ENCODE measurements around the gene NOTO.
"Not testable (repeated sequence)": the region's sequence is repeated elsewhere in the genome, so short reads cannot be mapped to it uniquely, and the experiment has no call there.

Gene NOTO

DNA sequence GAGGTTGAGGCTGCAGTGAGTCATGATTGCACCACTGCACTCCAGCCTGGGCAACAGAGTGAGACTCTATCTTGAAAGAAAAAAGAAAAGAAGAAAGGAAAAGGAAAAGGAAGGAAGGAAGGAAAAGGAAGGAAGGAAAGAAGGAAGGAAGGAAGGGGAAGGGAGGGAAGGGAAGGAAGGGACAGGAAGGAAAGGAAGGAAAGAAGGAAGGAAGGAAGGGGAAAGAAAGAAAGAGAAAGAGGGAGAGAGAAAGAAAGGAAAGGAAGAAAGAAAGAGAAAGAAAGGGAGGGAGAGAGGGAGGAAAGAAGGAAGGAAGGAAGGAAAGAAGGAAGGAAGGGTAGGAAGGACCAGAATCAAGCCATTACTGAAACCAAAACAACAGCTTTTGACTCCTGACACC, 34.0 kb upstream of the NOTO start:
- not testable (repeated sequence) for H3K4me3 ChIP-seq (ENCODE audit: low read depth, low read length); H3K9me3 ChIP-seq (ENCODE audit: control insufficient read depth, low read length); H2AFZ ChIP-seq; H3K4me2 ChIP-seq (ENCODE audit: low read length); H3K79me2 ChIP-seq; H3K27ac ChIP-seq; H3K36me3 ChIP-seq (ENCODE audit: control insufficient read depth, insufficient read depth, low read length); H3K4me1 ChIP-seq; H3K27me3 ChIP-seq (ENCODE audit: control insufficient read depth, insufficient read depth, low read length); H3K9ac ChIP-seq

DNA sequence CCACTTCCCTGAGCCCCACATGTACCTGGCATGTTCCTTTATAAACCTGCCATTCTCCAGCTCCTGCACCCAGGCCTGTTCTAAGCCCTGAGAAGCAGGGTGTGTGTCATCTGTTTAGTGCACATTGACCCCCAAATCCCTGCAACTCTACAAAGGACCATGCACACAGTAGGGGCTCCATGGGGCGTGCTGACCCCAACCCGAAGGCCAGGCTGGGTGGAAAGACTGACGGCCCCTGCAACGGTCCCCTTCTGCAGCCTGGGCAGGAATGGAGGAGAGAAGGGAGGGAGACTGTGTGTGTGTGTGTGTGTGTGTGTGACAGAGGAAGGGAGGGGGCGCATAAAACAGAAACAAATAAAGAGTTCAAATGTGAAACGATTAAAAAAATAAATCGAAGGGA, 32.0 kb upstream of the NOTO start:
- not testable (repeated sequence) for H3K9me3 ChIP-seq (ENCODE audit: control insufficient read depth, low read length); H3K79me2 ChIP-seq; H2AFZ ChIP-seq; H3K4me3 ChIP-seq (ENCODE audit: low read depth, low read length); H3K4me1 ChIP-seq; H3K36me3 ChIP-seq (ENCODE audit: control insufficient read depth, insufficient read depth, low read length); H3K27me3 ChIP-seq (ENCODE audit: control insufficient read depth, insufficient read depth, low read length); H3K9ac ChIP-seq; H3K4me2 ChIP-seq (ENCODE audit: low read length); H3K27ac ChIP-seq

DNA sequence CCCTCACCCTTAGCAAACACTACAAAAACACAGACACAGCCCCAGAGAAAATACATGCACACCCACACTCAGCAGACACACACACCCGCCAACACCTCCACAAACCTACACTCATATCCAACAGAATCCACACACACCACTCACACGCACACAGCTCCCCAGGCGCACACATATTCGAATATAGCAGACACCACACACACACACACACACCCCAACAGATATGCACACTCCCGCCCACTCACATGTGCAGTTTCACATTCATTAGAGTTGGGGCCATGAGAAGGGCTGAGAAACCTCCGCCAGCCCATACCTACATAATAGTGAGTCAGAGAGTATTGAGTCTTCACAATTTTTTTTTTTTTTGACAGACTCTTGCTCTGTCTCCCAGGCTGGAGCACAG, 29.4 kb upstream of the NOTO start:
- H3K27me3 ChIP-seq (ENCODE audit: control insufficient read depth, insufficient read depth, low read length): no peaks in the 10 kb centered on the region
- H3K9me3 ChIP-seq (ENCODE audit: control insufficient read depth, low read length): no peaks in the 10 kb centered on the region
- H3K36me3 ChIP-seq (ENCODE audit: control insufficient read depth, insufficient read depth, low read length): no peaks in the 10 kb centered on the region
- H3K4me2 ChIP-seq (ENCODE audit: low read length): no peak overlapping the region
- H2AFZ ChIP-seq: no peak overlapping the region
- TF ChIP-seq, protein P1, sequence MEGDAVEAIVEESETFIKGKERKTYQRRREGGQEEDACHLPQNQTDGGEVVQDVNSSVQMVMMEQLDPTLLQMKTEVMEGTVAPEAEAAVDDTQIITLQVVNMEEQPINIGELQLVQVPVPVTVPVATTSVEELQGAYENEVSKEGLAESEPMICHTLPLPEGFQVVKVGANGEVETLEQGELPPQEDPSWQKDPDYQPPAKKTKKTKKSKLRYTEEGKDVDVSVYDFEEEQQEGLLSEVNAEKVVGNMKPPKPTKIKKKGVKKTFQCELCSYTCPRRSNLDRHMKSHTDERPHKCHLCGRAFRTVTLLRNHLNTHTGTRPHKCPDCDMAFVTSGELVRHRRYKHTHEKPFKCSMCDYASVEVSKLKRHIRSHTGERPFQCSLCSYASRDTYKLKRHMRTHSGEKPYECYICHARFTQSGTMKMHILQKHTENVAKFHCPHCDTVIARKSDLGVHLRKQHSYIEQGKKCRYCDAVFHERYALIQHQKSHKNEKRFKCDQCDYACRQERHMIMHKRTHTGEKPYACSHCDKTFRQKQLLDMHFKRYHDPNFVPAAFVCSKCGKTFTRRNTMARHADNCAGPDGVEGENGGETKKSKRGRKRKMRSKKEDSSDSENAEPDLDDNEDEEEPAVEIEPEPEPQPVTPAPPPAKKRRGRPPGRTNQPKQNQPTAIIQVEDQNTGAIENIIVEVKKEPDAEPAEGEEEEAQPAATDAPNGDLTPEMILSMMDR (IDR thresholded peaks at IDR 0.05): no peak
- no peak overlapping the region for H3K4me3 ChIP-seq (ENCODE audit: low read depth, low read length)
- no peaks in the 10 kb centered on the region for H3K79me2 ChIP-seq
- H3K4me1 ChIP-seq: peaks cover 14% of the 10 kb centered on the region
- no peak overlapping the region for H3K27ac ChIP-seq
- no peak overlapping the region for H3K9ac ChIP-seq

DNA sequence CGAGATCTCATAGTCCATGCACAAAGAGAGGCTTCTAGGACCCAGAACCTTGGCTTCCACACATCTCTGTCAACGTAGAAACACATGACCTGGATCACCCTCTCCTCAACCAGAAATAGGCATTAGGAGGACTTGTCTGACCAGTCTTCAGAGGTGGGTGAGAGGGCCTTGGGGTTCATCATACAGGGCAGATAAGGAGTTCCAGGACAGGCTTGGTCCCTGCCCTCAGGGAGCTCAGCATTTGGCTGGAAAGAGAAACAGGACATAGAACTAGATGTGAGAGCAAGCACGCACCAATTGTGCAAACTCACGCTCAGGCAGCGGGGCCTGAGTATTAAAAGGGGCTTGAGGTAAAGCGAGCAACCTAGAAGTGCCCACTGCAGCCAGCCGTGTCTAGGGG, 28.6 kb upstream of the NOTO start:
- no peaks in the 10 kb centered on the region for H3K79me2 ChIP-seq
- H2AFZ ChIP-seq: no peak overlapping the region
- TF ChIP-seq, protein P1 (IDR thresholded peaks at IDR 0.05): no peak
- no peaks in the 10 kb centered on the region for H3K27me3 ChIP-seq (ENCODE audit: control insufficient read depth, insufficient read depth, low read length)
- no peaks in the 10 kb centered on the region for H3K9me3 ChIP-seq (ENCODE audit: control insufficient read depth, low read length)
- H3K4me3 ChIP-seq (ENCODE audit: low read depth, low read length): no peak overlapping the region
- no peak overlapping the region for H3K9ac ChIP-seq
- H3K27ac ChIP-seq: no peak overlapping the region
- H3K4me1 ChIP-seq: peaks cover 15% of the 10 kb centered on the region
- no peaks in the 10 kb centered on the region for H3K36me3 ChIP-seq (ENCODE audit: control insufficient read depth, insufficient read depth, low read length)
- no peak overlapping the region for H3K4me2 ChIP-seq (ENCODE audit: low read length)

DNA sequence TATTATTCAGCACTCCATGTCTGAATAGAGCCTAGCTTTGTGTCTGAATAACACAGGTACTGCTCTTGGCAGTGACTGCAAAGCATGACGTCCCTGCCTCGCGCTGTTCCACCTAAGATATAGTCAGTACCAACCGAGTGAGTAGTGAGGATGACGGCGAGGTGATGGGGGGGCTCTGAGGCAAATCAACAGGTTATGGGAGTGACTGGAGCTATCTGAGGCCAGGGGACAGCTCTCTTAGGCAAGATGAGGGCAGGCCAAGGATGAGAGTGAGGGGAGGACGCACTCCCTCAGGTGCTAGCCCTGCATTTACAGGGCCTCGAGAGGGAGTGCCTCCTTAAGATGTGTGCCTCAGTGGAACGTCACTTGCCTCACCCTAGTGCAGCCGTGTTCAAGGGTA, 28.1 kb upstream of the NOTO start:
- no peaks in the 10 kb centered on the region for H3K79me2 ChIP-seq
- no peak overlapping the region for H3K4me2 ChIP-seq (ENCODE audit: low read length)
- H3K36me3 ChIP-seq (ENCODE audit: control insufficient read depth, insufficient read depth, low read length): no peaks in the 10 kb centered on the region
- no peak overlapping the region for H3K27ac ChIP-seq
- TF ChIP-seq, protein P1 (IDR thresholded peaks at IDR 0.05): no peak
- H3K9ac ChIP-seq: no peak overlapping the region
- H3K4me1 ChIP-seq: peaks cover 15% of the 10 kb centered on the region
- no peaks in the 10 kb centered on the region for H3K9me3 ChIP-seq (ENCODE audit: control insufficient read depth, low read length)
- H3K27me3 ChIP-seq (ENCODE audit: control insufficient read depth, insufficient read depth, low read length): no peaks in the 10 kb centered on the region
- H3K4me3 ChIP-seq (ENCODE audit: low read depth, low read length): no peak overlapping the region
- H2AFZ ChIP-seq: no peak overlapping the region

DNA sequence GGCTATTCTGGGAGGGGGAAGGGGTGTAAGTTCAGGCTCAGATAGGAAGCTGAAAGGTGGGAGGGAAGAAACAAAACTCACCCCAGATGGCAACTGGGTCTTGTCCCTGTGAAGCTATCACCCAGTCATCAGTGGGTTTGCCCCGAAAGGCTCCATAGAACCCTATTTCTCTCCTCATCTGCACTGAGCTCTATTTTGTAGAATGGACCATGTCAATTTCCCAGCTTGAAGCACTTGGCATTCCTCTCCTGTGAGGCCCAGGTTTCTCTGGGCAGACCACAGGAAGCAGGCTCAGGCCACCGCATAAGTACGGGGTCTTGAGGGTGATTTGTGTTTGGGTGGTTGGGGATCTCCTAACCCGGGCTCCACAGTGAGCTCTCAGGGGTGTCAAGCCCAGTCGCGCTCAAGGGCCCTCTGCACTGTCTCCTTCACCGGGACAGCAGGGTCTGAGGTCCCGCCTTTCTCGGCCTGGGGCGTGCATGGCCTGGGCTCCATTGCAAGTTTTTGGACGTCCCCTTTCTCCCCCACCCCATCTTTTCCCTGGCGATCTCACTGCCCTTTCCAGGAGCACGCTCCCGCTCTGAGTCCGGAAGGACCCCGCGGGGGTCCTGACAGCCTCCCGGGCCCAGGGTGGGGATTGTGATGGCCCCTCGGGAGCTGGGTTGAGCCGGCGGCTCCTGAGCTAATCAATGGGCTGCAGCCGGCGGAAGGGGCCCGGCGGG, 27.3 kb upstream of the NOTO start:
- no peak overlapping the region for H3K27ac ChIP-seq
- H3K9me3 ChIP-seq (ENCODE audit: control insufficient read depth, low read length): no peaks in the 10 kb centered on the region
- TF ChIP-seq, protein P1 (IDR thresholded peaks at IDR 0.05): no peak
- H3K9ac ChIP-seq: no peak overlapping the region
- H3K79me2 ChIP-seq: no peaks in the 10 kb centered on the region
- H3K4me2 ChIP-seq (ENCODE audit: low read length): peak overlapping the region; percentile 46
- H3K27me3 ChIP-seq (ENCODE audit: control insufficient read depth, insufficient read depth, low read length): no peaks in the 10 kb centered on the region
- no peak overlapping the region for H3K4me3 ChIP-seq (ENCODE audit: low read depth, low read length)
- peak overlapping the region; percentile 89 for H2AFZ ChIP-seq
- peaks cover 15% of the 10 kb centered on the region for H3K4me1 ChIP-seq
- no peaks in the 10 kb centered on the region for H3K36me3 ChIP-seq (ENCODE audit: control insufficient read depth, insufficient read depth, low read length)
